Fibroblast of skin of right biceps (primary cell): ENCODE results near the gene TNFRSF18.

Source experiments
- DNase-seq: peaks from one replicate; pipeline ENCODE4 v3.0.0-alpha.2; 2013

The TNFRSF18 gene

DNA sequence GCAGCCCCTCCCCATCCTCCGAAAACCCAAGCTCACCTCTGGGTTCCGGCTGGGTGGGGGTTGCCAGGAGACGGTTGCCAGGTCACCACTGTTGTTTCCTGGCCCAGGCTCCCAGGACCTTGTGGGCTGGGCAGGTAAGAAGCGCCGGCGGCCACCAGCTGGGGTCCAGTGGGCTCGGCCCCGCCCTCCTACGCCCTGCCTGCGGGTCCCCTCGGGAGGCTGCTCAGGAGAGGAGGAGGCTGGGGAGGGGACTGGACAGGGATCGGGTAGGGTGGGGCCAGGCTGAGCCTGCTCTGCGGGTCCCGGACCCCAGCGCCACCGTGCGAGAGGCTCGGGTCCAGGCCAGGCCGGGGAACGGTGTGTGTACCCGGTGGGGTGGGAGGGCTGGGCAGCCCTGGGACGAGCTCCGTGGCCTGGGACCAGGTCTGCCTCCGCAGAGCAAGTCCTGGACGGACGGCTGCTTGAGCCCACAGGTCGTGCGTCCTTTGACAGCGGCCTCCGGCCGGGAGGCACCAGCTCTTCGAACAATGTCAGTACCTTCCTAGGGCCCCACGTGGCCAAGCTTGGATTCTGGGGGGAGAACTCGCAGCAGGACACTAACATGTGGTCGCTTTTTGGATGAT is 32.5 kb downstream of the TNFRSF18 start, which contains the start of gene TTLL10:
TSS of gene TTLL10 (plus strand) at position 88 of the 623 bp plus-strand sequence. CDS start 5,336 bp downstream, outside the sequence.
- no peak for DNase-seq

DNA sequence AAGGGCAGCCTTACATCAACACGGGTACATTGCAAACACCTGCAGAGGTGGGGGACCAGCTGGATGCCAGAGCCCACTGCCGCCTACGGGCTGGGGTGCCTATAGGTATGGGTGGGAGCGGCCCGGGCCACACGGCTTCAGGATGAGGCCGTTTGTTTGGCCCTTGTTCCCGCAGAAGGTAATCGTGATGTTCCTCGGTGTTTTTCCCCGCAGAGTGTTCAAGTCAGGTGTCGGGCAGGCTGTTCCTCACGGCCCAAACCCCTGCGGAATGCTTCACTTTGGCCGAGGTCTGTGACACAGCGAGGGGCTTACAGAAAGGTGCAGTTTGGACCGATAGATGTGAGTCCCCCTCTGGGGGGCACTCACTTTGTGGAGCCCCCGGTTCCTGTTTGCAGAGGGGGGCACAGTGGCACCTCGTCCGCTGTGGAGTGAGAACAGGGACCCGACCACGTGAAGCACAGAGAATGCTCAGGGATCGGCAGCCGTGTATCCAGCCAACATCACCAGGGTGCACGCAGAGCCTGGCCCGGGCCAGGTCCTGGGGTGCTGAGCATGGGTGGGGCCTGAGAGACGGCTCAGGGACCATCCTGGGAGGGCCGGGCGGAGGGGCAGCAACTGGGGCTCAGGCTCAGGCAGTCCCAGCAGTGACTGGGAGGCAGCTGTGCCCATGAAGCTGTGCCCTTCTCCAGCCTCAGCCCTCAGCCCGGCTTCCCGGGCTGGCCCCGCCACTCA is 33.2 kb downstream of the TNFRSF18 start:
- no peak for DNase-seq

DNA sequence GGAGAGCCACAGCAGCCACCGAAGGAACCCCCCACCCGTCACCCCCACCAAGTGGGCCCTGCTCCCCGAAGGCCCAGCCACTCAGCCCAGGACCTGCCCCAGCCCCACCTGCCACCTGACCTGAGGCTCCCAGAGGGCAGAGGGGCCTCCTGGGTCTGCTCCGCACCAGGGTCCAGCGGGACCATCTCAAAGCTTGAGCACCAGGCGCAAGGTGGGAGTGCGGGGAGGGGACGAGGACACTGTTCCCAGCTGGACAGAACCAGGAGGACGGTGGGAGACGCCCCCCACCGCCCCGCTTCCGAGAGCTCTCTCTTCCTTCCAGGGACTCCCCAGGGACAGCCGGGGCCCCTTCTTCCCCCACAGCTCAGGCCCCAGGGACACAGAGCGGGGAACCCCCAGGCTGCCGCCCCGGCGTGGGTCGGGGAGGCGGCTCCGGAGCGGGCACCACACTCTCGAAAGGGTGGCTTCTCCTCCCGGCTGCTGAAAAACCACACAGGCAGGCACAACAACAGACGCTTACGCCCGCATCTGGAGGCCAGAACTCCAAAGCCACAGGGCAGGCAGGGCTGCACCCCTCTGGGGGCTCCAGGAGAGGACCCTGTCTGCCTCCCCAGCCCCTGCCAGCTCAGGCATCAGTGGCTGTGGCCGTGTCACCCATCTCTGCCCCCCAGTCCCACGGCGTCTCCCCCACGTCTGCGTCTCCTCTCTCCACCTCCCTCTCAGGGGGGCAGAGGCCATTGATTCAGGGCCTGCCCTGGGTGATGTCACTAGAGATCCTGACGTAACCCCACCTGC is 34.6 kb downstream of the TNFRSF18 start:
- DNase-seq, result no peak

DNA sequence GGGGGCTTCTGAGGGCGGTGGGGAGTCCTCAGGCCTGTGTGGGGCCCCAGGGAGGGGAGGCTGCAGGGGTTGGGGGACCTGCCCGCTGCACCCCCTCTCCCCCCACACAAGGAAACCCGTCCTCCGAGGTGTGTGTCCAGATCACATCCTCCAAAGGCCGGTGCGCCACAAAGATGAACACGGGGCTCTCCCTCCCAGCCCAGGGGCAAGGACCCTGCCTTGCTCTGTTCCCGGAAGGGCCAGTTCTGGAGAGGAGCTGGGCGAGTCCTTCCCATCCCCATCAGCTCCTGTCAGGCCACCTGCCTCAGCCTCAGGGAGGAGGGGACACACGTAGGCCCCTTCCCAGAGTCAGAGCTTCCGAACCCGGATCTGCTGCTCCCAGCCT is 35.2 kb downstream of the TNFRSF18 start:
- no peak for DNase-seq

DNA sequence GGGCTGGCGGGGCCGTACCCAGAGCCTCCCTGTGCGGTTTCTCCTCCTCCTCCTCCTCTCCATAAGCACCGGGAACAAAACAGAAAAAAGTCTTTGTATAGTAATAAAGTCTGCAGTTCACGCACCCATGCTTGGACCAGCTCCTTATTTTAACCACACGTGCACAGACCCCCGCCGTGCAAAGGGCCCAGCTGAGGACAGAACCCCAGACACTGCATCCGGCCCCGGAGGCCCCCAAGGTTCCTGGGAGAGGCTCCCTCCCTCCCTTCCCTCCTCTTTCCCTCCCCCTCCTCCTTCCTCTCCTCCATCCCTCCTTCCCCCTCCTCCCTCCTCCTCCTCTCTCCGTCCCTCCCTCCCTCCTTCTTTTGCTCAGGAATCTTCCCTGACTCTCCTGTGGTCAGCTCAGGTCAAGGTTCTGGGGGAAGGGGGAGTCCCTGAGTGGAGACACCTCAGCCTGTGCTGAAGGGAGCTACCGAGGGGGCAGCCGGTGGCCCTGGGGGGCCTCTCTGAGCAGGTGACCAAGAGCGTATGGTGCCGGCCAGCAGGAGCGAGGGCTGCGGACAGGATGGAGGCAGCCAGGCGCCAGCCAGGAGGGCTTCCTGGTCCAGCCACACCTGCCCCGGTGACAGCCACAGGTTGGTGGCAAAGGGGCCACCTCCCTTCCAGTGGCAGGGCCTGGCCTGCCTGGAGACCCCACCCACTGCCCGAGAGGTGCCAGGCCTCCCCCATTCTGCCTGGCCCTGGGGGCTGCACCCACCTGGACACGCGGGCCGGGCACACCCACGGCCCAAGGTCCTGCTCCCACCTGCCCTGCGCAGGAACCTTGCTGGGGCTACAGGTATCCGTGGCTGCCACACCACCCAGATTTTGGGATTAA is 35.9 kb downstream of the TNFRSF18 start:
- no peak for DNase-seq

DNA sequence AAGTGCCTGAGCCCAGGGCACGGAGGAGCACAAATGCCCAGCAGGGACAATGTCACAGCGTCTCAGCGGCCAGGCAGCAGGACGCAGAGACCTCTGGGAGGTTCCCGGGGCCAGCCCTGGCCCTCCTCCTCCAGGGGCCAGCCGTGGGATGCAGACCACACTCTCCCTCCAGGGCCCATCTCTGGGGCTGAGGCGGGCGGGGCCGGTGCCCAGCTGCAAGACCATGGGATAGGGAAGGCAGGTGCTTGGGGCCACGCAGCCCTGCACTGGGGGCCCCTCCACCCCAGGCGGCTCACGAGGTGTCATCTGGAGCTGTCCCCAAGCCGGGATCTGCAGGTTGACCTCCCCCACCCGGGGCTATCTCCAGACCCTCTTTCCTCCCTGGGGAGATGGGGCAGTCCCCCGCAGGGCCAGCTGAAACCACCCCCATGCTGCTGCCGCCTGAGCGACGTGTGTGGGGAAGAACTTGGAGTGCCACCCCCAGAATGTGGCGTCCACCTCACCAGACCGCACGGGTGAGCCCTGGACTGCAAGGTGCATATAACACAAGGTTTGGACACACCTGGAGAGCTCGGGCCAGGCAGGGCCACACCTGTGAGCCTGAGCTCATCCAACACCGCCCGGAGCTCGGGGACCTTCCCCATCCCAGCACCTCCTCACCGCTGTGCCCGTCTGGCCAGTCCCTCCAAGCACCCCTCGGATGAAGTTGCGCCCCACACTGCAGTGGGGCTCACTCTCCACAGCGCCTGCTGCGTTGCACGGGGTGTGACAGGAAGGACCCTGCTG is 36.8 kb downstream of the TNFRSF18 start:
- DNase-seq, result no peak

DNA sequence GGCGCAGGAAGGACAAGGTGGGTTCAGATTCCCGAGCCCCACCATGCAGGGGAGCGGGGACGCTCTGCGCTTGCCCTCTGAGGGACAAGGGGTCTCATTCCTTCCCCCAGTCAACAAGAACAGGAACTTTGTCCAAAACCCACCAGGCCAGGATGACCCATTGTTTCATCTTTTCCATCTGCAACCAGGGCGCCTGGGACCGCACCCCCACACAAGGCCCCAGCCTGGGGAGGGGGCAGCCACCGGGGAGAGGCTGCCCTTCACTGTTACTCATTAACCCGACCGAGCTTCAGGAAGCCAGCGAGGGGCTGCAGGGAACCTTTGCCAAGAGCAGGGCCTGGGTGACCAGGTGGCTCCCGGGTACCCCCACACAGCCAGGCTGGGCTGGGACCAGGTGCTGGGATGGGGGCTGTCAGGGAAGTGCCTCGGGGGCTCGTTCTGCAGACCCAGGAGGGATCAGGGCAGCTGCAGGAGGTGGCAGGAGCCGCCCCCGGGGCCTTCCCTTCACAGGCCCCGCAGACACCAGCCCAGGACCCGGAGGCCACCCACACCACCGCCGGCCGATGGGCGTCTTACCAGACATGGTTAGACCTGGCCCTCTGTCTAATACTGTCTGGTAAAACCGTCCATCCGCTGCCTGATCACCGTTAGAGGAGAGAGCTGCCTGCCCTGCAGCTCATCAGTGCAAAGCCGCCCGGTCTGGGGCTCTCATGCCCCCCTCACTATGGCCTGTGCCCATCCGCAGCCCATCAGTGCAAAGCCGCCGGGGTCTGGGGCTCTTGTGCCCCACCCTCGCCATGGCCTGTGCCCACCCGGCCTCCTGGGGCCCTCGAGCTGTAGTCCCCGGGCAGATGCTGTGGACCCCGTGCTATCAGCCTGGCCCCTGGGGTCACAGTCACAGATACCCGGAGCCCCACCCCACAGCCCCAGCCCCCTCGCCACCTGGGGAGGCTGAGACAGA is 37.7 kb downstream of the TNFRSF18 start:
- no peak for DNase-seq

DNA sequence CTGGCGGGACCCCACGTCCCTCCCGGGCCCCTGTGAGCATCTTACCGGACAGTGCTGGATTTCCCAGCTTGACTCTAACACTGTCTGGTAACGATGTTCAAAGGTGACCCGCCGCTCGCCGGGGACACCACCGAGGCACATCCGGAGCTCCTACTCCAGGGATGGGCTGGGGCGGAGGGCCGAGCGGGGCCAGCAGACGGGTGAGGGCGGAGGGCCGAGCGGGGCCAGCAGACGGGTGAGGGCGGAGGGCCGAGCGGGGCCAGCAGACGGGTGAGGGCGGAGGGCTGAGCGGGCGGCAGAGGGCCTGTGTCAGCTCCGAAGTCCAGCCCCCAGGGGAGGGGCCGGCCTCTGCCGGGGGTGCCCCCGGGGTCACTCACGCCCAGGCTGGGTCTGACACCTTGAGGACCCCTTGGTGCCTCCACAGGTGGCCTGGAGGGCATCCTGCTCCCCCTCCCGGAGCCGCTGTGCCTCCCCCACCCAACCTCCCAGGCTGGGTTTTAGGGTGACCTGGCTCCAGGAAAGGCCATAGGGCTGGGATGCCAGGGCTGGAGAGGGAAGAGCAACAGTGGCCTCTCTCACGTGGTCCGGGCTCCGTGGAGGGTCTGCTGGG is 38.4 kb downstream of the TNFRSF18 start:
- DNase-seq, result no peak

DNA sequence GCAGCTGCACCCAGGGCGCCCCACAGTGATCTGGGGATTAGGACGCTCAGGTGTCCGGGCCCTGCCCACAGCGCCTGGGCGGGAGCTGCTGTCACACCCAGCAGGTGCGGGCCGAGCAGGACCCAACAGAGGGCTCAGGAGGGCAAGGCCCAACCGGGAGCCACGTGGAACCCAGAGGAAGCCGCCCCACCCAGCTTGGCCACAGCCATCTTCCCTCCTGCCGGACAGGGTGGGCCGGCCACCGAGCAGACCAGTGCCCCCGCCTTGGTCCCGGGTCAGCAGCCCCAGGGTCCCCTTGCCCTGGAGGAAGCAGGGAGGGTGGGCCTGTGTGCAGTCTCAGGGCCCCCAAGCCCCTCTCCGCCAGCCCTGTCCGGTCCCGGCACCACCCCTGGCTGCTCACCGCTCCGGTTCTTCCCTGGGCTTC is 39.0 kb downstream of the TNFRSF18 start:
- no peak for DNase-seq

DNA sequence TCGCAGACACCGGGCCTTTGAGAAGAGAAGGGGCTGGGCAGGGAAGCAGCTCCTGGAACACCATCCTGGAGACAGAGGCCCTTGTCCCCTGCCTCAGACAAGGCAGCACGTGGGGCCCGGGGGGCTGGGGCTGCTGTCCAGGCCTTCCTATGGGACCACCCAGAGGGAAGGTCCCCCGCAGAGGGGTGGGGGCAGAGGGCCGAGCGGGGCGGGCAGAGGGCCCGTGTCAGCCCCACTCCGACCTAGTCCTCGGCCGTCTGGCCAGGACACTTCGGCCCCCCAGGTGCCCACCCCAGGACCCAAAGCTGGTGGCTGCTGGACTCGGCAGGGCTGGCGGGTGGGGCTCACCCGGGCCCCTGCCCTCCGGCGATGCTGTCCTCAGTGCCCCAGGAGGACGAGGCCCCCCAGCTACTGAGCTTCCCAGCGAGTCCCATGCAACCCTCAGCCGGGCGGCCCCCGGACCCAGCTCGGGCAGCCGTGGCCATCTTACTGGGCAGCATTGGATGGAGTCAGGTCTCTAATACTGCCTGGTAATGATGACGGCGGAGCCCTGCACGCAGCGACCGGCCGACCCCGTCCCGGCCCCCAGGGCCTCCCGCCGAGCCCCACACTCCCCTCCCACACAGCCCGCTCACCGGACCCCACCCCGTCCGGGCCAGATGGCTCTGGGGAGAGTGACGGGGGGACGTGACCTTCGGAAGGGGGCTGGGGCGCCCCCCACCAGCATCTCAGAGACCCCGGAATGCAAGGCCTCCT is 39.6 kb downstream of the TNFRSF18 start:
- DNase-seq, result no peak

DNA sequence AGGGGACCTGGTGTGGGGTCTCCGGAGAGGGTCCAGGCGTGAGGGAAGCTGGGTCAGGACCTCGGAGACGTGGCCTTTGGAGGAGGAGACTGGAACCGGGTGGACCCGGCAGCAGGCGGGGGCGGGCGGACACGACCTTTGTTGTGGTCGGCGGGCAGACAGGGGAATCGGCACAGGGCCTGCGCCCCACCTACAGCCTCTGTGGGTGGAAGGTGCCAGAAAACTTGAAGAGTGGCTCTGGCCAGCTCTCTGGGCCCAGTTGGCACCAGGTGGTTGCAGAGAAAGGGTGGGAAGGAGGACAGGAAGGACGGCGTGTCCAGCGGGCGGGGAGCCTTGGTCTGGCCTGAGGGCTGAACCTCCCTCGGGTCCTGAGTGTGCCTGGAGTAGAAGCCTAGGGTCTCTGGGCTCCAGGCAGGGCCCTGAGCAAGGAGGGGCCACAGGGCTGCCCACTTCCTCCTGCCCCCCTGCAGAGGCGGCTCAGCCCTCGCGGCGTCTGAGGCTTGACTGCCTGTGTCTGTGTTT is 40.4 kb downstream of the TNFRSF18 start:
- DNase-seq, result no peak

DNA sequence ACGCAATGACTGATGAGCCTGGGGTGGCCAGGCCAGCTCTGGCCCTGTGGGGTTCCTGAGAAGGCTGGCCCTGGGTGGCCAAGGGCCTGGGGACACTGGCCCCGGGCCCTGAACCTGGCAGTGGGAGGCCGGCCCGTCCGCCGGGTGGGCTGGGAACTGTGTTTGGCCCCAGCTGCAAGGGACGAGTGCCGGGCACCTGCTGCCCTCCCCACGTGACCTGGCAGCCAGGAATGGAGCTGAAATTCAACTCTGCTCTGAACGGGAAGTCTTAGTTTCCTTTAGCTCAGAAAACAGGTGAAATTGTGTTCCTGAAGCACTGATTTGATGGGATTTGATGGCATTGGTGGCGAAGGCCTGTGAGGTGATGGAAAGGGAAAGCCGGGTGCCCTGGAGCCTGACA is 40.9 kb downstream of the TNFRSF18 start:
- DNase-seq, result no peak

DNA sequence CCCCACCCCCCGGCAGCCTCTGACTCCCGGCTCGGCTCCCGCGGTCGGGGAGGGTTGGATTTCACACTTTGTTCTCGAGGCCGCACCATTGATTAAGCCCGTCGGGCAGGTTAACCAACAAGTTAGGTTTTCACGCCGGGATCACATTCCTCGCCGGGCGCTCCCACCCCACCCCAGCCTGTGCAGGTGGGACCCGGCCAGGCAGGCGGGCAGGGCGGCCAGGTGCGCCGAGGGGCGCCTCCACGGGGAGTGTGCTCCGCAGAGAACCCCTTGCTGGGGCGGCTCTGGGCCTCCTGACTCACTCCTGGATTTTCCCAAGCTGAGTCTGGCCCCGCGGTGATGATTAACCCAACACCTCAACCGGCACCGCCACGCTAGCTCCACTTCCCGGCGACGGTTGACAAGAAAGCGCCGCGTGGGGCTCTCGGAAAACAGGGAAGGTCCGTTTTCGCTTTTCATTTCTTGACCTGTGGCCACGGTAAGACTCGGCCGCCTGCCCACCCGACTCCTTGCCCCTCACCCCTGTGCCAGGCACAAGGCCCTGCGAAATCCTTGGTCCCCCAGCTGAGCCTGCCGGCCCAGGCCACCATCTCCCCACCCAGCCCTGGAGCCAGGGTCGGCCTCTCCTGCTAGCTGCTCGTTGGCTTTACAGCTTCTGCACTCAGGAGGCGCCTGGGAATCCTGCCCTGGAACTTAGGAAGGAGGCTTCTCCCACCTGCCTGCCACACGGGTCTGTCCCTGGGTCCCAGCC is 41.5 kb downstream of the TNFRSF18 start:
- DNase-seq, result peak; percentile 14

DNA sequence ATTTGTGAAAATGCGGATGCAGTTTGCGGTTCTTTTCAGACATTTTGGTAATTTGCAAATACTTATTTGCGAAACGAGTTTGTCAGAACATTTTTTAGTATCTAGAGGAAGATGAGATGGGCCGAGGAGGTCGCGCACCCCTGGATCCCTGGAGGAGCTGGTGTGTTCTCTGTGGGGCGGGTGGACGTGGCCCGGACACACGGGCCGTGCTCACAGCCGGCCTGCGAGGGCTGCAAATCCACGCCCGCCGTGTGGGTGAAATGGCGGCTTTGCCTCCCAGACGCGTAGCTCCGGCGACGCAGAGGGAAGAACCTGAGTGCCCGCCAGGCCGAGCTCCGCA is 42.1 kb downstream of the TNFRSF18 start:
- no peak for DNase-seq

DNA sequence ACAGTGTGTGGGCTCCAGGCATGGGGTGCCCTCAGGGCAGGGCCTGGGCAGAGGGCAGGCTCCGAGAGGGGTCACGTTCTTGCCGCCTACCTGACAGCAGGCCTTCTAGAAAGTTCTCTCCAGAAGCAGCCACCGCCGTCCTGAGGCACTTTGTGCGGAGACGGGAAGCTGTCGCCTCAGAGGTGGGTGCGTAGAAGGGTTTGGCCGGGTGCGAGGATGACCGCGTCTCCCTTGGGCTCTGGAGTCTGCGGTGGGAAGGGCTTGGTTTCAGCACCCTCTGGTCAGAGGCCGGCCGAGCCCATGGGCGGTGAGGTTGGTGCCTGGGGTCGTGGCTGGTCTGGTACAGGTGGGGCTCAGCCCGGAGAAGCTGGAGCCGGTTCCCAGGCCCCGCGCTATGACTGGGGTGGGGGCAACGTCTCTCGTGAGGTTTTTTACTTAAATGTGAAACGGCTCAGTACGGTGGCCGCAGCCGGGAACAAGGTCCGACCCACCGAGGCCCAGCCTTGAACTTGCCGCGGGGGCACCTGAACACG is 42.8 kb downstream of the TNFRSF18 start:
- DNase-seq, result no peak

DNA sequence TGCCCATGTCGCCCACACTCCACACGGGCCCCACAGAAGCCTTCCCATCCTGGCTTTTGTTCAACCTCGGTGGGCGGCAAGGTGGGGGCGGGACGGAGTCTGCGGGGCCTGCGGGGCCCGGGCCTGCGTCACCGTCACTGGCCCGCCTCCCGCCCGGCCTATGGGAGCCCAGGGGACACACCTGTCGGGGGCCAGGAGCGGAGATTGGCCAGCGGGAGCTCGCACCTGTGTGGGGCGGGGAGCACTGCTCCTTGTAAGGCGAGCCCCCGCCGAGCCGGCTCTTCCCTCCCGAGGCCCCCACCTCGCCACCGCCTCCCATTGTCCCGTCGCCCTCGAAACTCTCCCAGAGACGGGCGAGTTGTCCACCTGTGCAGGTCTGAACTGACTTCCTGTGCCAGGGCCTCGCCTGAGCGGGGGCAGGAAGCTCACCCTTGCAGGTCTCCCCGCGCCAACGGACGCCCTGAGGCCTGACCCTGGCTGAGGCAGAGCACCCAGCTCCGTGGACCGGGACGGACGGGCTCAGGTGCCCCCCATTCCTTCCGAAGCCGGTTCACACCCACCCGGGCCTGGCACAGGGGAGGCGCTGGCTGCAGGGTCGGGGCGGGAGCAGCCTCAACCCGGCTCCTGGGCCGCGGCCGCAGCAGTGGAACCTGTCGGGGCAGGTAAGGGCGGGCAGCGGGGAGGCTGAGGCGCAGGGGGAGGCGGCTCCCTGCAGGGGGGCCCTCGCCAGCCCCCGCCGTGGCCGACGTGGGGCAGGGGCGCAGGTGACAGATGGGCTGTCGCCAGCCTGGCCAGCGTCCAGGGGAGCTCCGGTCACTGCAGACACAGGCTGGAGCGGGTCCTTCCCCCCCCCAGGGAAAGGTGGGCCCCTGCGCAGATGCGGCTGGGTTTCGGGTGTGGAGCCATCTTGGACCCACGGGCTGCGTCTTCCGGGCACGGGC is 43.5 kb downstream of the TNFRSF18 start:
- no peak for DNase-seq

DNA sequence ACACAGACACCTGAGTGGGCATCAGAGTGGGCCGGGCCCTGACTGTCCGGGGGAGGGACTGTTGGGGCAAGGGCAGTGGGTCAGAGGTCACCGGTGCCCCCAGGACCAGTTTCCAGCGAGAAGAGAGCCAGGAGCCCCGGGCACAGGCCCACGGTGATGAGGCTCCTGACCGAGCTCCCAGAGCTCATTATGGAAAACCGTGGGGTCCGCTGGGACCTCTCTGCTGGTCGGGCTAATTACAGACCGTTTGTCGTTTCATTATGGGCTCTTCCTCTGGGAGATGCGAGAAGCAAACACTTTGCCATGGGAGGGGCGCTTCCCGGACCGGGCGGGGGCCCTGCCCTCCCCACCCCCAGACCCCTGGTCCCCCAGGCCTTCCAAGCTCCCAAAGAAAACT is 44.7 kb downstream of the TNFRSF18 start:
- no peak for DNase-seq
